GM19397 (cell line): Measurements from ENCODE around the gene ELF2.
"Not testable (repeated sequence)": the region's sequence is repeated elsewhere in the genome, so short reads cannot be mapped to it uniquely, and the experiment has no call there.

Experiments used
- ATAC-seq: cut with Tn5 transposase; IDR thresholded peaks from one replicate; pipeline ENCODE4 v1.9.1; 2021; ENCODE audit warnings: mild to moderate bottlenecking, moderate library complexity; ENCODE audit not compliant: unreplicated experiment

Gene ELF2

DNA sequence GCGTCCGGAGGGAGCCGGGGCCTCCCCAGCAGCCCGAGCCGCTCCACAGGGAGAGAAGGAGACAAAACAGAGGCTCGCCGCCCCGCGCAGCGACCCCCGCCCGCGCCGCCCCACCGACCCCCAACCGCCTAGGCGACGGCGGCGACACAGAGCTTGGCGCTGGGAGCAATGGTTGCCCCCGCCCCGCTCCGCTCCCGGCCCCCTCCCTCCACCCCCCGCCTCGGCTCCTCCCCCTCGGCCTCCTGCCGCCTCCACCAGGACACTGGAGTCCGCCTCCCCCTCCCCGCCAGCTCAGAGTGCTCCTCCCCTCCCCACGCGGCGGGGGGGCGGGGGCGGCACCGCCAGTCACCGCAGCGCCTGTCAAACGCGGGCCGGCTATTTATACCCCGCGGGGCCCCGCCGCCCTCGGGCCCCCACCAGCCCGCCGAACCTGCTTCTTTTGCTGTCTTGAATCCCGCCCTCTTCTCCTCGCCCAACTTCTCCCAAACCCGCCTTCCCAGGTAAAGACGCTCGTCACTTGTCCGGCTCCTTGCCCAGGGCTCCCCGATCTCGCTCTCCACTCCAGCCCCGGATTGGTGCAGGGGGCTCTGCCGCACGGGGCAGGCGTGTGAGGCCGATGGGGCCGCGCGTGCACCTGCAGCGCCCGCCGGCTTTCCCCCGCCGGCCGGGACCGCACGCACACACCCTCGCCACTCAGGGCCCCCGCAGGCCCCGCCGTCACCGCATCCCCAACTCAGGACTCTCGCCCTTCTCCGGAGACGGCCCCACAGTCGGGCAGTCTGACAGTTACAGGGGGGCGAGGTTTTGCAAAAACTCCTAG lies at the start of gene ELF2:
Gene ELF2, minus strand, starts transcription at position 170 of the 820 bp plus-strand sequence. CDS start 39,517 bp downstream, outside the sequence.
- ATAC-seq = peak; percentile 44

DNA sequence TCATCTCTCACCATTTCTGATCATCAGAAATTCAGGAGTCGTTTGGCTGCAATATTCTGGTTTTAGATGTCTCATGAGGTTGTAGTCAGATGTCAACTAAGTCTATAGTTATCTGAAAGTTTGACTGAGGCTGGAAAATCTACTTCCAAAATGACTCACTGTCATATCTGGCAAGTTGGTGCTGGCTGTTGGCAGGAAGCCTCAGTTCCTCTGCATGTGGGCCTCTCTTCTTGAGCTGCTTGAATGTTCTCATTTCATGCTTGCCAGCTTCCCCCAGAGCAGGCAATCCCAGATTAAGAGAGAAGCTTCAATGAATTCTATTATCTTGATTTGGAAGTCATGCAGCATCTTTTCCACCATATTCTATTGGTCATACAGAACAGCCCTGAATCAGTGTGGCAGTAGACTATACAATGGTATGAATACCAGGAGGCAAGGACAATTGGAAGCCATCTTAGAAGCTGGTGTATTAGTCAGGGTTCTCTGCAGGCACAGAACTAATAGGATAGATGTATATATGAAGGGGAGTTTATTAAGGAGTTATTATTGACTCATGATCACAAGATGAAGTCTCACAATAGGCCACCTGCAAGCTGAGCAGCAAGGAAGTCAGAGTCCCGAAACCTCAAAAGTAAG lies 46.8 kb upstream of the ELF2 start:
- no peak for ATAC-seq

DNA sequence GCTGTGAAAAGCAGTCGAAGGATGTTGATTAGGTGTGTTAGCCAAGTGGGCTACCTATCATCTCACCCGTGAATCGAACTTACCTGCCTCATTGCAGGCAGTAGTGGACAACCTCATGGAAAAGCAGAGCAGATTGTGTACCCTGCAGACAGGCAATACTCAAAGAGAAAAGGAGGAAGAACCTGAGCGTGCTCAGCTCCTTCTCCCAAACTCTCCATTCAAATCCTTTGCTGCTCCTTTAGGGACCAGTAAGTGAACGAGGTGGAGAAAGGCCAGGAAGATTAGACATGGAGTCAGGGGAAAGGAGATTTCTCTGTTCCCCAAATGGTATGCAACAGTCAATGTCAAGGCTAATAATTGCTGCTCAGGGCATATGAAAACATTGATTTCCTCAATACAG lies 45.2 kb upstream of the ELF2 start:
- no peak for ATAC-seq

- ATAC-seq = no peak
Observed at GRCh38 chr4:139221687-139222086, 44.7 kb upstream of the ELF2 start.

DNA sequence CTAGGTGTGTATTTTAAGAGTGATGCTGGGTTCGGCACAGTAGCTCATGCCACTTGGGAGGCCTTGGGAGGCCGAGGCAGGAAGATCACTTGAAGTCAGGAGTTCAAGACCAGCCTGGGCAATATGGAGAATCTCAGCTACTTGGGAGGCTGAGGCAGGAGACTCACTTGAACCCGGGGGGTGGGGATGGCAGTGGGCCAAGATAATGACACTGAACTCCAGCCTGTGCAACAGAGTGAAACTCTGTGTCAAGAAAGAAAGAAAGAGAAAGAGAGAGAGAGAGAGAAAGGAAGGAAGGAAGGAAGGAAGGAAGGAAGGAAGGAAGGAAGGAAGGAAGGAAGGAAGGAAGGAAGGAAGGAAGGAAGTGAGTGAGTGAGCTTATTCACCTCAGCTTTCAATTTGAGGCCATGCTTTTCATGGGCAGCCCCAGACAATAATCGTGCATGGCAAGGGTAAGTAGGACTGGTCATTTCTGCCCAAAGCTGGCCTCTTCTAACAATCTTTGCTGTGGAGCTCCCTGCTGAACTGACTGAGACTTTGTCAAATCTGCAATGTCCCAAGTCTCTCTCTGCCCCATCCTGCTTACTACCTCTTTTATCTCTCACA lies 42.5 kb upstream of the ELF2 start:
- ATAC-seq = no peak

GRCh38 chr4:139214039-139214534 lies 37.1 kb upstream of the ELF2 start:
- ATAC-seq = peak; percentile 99

DNA sequence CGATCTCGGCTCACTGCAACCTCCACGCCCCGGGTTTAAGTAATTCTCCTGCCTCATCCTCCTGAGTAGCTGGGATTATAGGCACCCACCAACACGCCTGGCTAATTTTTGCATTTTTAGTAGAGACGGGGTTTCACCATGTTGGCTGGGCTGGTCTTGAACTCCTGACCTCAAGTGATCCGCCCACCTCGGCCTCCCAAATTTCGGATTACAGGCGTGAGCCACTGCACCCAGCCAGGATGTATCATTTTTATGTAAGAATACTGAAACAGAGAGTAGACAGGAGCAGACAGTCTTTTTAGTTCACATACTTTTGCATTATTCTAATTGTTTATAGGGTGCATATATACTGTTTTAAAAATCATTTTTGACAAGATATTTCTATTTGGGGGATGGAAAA lies 36.6 kb upstream of the ELF2 start:
- ATAC-seq = peak; percentile 8

GRCh38 chr4:139212900-139213299 lies 35.9 kb upstream of the ELF2 start:
- no peak for ATAC-seq

DNA sequence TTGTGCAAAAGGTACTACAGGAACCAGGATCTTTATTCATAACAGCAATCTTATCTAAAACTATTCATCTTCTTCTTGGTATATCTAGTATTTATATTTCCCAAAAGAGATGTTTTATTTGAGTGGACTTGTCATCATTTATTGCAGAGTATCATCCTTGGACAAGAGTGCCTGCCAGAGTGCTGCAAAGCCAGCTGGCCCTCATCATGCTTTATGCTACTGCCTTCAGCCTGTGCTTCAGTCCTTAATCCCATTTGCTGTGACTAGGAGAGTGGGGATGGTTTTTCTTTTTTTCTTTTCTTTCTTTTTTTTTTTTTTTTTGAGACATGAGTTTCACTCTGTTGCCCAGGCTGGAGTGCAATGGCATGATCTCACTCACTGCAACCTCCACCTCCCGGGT lies 33.5 kb upstream of the ELF2 start:
- ATAC-seq = no peak

- no peak for ATAC-seq
Observed at GRCh38 chr4:139209470-139210063, 32.5 kb upstream of the ELF2 start.

- ATAC-seq = peak; percentile 39
Observed at GRCh38 chr4:139208404-139208945, 31.5 kb upstream of the ELF2 start.

DNA sequence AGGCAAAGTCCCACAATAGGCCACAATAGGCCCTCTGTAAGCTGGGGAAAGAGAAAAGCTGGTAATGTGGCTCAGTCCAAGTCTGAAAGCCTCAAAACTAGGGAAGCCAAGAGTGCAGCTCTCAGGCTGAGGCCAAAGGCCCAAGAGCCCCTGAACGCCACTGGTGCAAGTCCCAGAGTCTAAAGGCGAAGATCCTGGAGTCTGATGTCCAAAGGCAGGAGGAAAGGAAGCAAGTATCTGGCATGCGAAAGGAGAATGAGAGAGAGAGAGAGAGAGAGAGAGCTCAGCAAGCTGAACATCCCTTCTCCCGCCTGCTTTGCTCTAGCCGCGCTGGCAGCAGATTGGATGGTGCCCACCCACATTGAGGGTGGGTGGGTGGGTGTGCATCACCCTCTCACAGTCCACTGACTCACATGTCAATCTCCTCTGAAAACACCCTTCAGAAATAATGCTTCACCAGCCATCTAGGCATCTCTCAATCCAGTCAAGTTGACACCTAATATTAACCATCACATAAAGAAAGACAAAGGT lies 30.9 kb upstream of the ELF2 start:
- ATAC-seq = peak; percentile 30

DNA sequence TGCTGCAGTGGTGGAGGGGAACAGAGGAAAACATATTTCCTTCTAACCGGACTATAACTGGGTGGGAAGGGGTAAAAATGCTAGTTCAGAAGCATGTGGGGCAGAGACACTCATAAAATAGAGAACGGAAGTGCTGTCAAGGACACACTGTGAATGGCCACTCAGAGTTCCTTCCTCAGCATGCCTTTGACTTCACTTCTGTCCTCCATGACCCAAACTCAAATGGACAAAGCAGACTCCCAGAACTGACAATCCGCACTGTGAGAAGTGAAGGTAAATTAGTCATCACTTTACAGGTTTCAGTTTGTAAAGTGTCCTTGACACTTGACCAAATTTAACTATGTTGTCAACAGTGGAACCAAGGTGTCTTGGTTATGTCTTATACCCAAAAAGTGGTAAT lies 30.2 kb upstream of the ELF2 start:
- ATAC-seq = no peak

DNA sequence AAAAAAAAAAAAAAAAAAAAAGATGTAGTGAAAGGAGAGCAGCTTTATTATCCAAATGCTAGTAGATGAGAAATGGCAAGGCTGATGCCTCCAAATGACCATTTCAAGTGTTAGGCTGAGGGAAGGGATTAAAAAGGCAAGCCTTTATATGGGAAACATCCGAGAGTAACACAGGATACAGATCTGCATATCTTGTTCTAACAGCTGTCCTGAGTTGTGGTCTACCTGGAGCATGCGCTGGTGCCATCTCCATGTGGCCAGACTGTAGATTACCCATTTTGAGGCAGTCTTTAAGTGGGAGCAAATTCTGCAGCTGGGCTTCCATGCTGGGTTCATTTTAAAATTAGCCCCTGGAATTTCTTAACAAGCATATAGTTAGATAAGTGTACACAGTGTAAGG lies 26.0 kb upstream of the ELF2 start:
- no peak for ATAC-seq

DNA sequence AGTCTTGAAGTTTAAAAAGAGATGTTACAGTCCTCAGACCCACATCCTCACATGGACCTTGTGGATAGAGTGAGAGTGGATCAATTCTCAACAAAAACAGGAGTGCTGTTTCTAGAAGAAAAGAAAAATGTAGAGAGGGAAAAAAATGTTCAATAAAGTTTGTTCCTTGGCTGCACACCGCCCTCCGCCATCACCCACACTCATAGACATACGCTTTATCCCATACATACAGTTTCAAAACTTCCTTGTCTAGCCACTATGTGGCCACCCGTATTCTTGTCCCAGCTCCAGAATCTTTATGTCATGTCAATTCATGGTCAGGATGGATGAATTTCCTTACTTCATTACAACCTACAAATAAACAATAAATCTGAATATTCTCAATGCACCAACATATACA lies 23.5 kb upstream of the ELF2 start:
- ATAC-seq = no peak

- no peak for ATAC-seq
Observed at GRCh38 chr4:139200102-139200501, 23.1 kb upstream of the ELF2 start.

DNA sequence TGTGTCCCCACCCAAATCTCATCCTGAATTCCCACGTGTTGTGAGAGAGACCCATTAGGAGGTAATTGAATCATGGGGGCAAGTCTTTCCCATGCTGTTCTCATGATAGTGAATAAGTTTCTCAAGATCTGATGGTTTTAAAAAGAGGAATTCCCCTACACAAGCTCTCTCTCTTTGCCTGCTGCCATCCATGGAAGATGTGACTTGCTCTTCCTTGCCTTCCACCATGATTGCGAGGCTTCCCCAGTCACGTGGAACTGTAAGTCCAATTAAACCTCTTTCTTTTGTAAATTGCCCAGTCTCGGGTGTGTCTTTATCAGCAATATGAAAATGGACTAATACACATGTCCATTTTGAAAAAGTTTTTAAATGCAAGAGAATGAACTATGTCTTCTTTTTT lies 20.2 kb upstream of the ELF2 start:
- not testable (repeated sequence) for ATAC-seq

- ATAC-seq = no peak
Observed at GRCh38 chr4:139196462-139196861, 19.4 kb upstream of the ELF2 start.

DNA sequence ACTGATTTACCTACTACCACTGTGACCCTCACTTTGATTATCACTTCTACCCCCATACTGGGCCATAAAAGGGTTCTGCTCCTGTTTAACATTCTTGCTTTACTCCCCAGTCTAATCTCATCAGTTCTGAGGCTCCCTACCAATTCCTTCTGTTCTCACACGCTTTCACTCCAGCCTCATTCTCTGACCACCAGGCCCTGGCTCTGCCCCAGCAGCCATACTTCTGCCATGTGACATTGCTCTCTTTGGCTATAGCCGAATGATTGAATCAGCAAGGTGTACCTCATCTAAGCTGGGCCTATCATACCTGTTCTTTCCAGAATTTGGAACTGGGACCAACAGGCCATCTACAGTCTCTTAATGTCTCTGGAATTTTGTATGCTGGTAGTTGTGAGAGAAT lies 14.4 kb upstream of the ELF2 start:
- ATAC-seq = no peak

DNA sequence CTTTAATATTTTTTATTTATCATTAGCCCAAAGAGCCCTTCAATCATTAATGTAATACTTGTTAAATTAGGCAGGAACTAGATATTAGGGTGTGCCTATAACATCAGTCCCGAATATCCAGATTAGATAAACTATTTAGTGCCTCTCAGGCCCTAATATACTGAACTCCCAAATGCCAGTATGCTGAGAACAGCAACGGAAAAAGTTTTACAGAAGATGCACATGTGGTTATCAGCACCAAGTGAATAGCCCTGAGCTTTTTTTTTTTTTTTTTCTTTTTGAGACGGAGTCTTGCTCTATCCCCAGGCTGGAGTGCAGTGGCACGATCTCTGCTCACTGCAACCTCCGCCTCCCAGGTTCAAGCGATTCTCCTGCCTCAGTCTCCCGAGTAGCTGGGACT lies 13.0 kb upstream of the ELF2 start:
- ATAC-seq = no peak

DNA sequence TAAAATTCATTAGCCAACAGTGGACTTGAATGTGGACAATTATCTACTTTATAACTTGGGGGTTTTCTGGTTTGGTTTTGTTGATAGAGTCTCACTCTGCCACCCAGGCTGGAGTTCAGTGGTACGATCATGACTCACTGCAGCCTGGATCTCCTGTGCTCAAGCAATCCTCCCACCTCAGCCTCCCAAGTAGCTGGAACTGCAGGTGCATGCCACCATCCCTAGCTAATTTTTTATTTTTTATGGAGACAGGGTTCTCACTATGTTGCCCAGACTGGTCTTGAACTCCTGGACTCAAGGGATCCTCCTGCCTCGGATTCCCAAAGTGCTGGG lies 12.4 kb upstream of the ELF2 start:
- no peak for ATAC-seq
